HUES48 (cell line): ENCODE data around the gene ADAR.
A peak's percentile ranks its signal among the peaks of the same experiment; 100 is the strongest.

Experiments
- H3K27ac ChIP-seq: one replicate; pipeline ENCODE4 v1.7.0; 2013; ENCODE audit warnings: low read depth, low read length, inconsistent platforms
- H3K27me3 ChIP-seq: 2 replicates; pipeline ENCODE4 v1.6.1; 2013; ENCODE audit warnings: mild to moderate bottlenecking, low read length; ENCODE audit not compliant: control insufficient read depth, insufficient read depth
- H3K36me3 ChIP-seq: 2 replicates; pipeline ENCODE4 v1.6.1; 2013; ENCODE audit warnings: low read length; ENCODE audit not compliant: control insufficient read depth, insufficient read depth
- H3K4me1 ChIP-seq: 2 replicates; pipeline ENCODE4 v1.6.1; 2013; ENCODE audit warnings: mild to moderate bottlenecking, low read length; ENCODE audit not compliant: control insufficient read depth, insufficient read depth
- H3K4me3 ChIP-seq: 2 replicates; pipeline ENCODE4 v1.5.1; 2013; ENCODE audit warnings: mild to moderate bottlenecking, low read depth, low read length
- H3K9ac ChIP-seq: 2 replicates; pipeline ENCODE4 v1.6.1; 2013; ENCODE audit warnings: mild to moderate bottlenecking, low read depth, low read length, moderate library complexity
- H3K9me3 ChIP-seq: 2 replicates; pipeline ENCODE4 v1.6.1; 2013; ENCODE audit warnings: low read length; ENCODE audit not compliant: control insufficient read depth, insufficient read depth

The ADAR gene

GRCh38 chr1:154598871-154599635, 8.9 kb downstream of the ADAR start:
- Histone ChIP-seq H3K4me1 (no peaks in the 10 kb centered on the region), H3K9me3 (no peaks in the 10 kb centered on the region), H3K27ac (peak overlapping the region; percentile 24), H3K27me3 (no peaks in the 10 kb centered on the region), H3K9ac (no peak overlapping the region), H3K4me3 (no peak overlapping the region), H3K36me3 (peaks cover 85% of the 10 kb centered on the region)

DNA sequence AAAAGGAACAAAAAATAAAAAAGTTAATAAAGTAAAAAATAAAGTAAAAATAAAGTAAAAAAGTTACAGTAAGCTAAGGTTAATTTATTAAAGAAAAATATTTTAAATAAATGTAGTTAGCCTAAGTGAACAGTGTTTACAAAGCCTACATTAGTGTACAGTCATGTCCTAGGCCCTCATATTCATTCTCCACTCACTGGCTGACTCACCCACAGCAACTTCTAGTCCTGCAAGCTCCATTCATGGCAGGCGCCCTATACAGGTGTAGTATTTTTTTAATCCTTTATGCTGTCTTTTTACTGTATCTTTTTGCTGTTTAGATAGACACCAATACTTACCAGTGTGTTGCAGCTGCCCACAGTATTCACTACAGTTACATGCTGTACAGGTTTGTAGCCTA, 12.4 kb downstream of the ADAR start:
- H3K9me3 ChIP-seq = no peaks in the 10 kb centered on the region
- H3K36me3 ChIP-seq = peaks cover 94% of the 10 kb centered on the region
- no peak overlapping the region for H3K9ac ChIP-seq

DNA sequence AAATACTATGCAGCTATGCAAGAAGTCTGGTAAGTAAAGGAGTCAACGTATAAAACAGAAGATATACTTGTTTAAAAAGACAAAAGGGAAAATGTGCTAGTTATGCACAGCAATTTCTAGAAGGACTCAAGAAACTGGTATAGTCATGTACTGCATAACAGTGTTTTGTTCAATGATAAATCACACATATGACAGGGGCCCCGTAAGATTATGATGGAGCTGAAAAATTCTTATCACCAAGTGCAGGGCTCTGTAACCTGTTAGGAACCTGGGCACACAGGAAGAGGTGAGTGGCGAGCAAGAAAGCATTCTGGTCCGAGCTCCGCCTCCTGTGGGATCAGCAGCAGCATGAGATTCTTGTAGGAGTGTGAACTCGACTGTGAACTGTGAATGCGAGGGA, 13.2 kb downstream of the ADAR start:
- Histone ChIP-seq H3K4me1 (no peaks in the 10 kb centered on the region), H3K4me3 (no peak overlapping the region), H3K27me3 (no peaks in the 10 kb centered on the region), H3K36me3 (peaks cover 98% of the 10 kb centered on the region), H3K27ac (no peak overlapping the region), H3K9me3 (no peaks in the 10 kb centered on the region), H3K9ac (no peak overlapping the region)

More for the DNA sequence above, 12.4 kb downstream of the ADAR start:
- Histone ChIP-seq H3K27me3 (no peaks in the 10 kb centered on the region), H3K4me3 (no peak overlapping the region), H3K4me1 (no peaks in the 10 kb centered on the region), H3K27ac (no peak overlapping the region)

GRCh38 chr1:154593390-154593789, 14.6 kb downstream of the ADAR start:
- Histone ChIP-seq H3K4me3 (no peak overlapping the region), H3K36me3 (peaks cover 98% of the 10 kb centered on the region), H3K9me3 (no peaks in the 10 kb centered on the region), H3K9ac (no peak overlapping the region), H3K27me3 (no peaks in the 10 kb centered on the region), H3K4me1 (no peaks in the 10 kb centered on the region), H3K27ac (no peak overlapping the region)

GRCh38 chr1:154591206-154591605, 16.8 kb downstream of the ADAR start:
- no peaks in the 10 kb centered on the region for H3K27me3 ChIP-seq
- H3K36me3 ChIP-seq = peaks cover 98% of the 10 kb centered on the region
- no peaks in the 10 kb centered on the region for H3K4me1 ChIP-seq
- no peak overlapping the region for H3K27ac ChIP-seq
- no peaks in the 10 kb centered on the region for H3K9me3 ChIP-seq
- no peak overlapping the region for H3K4me3 ChIP-seq
- H3K9ac ChIP-seq = no peak overlapping the region

GRCh38 chr1:154590756-154591155, 17.2 kb downstream of the ADAR start:
- Histone ChIP-seq H3K4me1 (no peaks in the 10 kb centered on the region), H3K36me3 (peaks cover 98% of the 10 kb centered on the region), H3K27ac (no peak overlapping the region), H3K9ac (no peak overlapping the region), H3K9me3 (no peaks in the 10 kb centered on the region), H3K27me3 (no peaks in the 10 kb centered on the region), H3K4me3 (no peak overlapping the region)

DNA sequence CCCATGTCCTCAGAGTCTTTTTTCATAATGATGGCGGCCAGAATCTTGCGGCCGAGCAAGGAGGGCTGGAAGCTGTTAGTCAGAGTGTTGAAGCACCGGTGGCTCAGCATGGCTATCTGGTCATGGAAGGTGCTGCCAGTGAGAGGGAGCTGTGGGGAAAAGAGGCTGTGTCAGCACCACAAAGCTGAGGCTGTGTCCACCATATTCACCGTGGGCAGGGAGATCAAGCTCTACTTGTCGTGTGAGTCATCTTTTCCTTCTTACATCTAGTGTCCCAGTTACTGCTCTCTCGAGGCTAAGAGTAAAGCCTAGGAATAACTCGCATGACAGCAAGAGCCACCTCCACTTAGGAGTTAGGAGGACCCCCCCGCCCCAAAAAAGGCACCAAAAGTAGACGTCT, 18.2 kb downstream of the ADAR start:
- Histone ChIP-seq H3K9ac (no peak overlapping the region), H3K27me3 (no peaks in the 10 kb centered on the region), H3K9me3 (no peaks in the 10 kb centered on the region), H3K27ac (no peak overlapping the region), H3K4me1 (no peaks in the 10 kb centered on the region), H3K4me3 (no peak overlapping the region), H3K36me3 (peaks cover 98% of the 10 kb centered on the region)

GRCh38 chr1:154586641-154587040, 21.3 kb downstream of the ADAR start:
- Histone ChIP-seq H3K4me1 (no peaks in the 10 kb centered on the region), H3K27me3 (no peaks in the 10 kb centered on the region)

GRCh38 chr1:154586231-154586630, 21.8 kb downstream of the ADAR start:
- no peaks in the 10 kb centered on the region for H3K9me3 ChIP-seq
- H3K27me3 ChIP-seq = no peaks in the 10 kb centered on the region
- H3K36me3 ChIP-seq = peaks cover 98% of the 10 kb centered on the region
- no peak overlapping the region for H3K27ac ChIP-seq
- no peak overlapping the region for H3K9ac ChIP-seq
- no peak overlapping the region for H3K4me3 ChIP-seq
- no peaks in the 10 kb centered on the region for H3K4me1 ChIP-seq

More at GRCh38 chr1:154586641-154587040, 21.3 kb downstream of the ADAR start:
- no peak overlapping the region for H3K27ac ChIP-seq
- peaks cover 100% of the 10 kb centered on the region for H3K36me3 ChIP-seq
- no peaks in the 10 kb centered on the region for H3K9me3 ChIP-seq
- no peak overlapping the region for H3K4me3 ChIP-seq
- no peak overlapping the region for H3K9ac ChIP-seq

- no peak overlapping the region for H3K4me3 ChIP-seq
- no peak overlapping the region for H3K9ac ChIP-seq
- no peaks in the 10 kb centered on the region for H3K4me1 ChIP-seq
- H3K9me3 ChIP-seq = no peaks in the 10 kb centered on the region
- no peaks in the 10 kb centered on the region for H3K27me3 ChIP-seq
- peaks cover 98% of the 10 kb centered on the region for H3K36me3 ChIP-seq
- no peak overlapping the region for H3K27ac ChIP-seq
These were observed 23.6 kb downstream of the ADAR start for GRCh38 chr1:154584267-154584994.

GRCh38 chr1:154583773-154584172, 24.2 kb downstream of the ADAR start:
- H3K27ac ChIP-seq = no peak overlapping the region
- no peak overlapping the region for H3K4me3 ChIP-seq
- no peaks in the 10 kb centered on the region for H3K9me3 ChIP-seq
- no peaks in the 10 kb centered on the region for H3K27me3 ChIP-seq
- H3K36me3 ChIP-seq = peaks cover 98% of the 10 kb centered on the region
- H3K4me1 ChIP-seq = no peaks in the 10 kb centered on the region
- no peak overlapping the region for H3K9ac ChIP-seq
